ENCODE measurements around the gene STT3A.

DNA sequence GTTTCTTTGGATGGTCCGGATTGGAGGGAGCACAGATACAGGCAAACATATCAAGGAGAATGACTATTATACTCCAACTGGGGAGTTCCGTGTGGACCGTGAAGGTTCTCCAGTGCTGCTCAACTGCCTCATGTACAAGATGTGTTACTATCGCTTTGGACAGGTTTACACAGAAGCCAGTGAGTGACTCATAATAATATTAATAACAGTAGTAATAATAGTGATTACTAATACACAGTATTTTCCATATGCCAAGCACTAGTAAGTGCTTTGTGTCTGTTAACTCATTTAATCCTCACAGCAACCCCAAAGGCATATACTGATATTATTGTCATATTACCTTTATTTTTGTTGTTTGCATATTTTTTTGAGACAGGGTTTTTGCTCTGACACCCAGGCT, 25.7 kb downstream of the STT3A start:
- TF ChIP-seq, protein P1, sequence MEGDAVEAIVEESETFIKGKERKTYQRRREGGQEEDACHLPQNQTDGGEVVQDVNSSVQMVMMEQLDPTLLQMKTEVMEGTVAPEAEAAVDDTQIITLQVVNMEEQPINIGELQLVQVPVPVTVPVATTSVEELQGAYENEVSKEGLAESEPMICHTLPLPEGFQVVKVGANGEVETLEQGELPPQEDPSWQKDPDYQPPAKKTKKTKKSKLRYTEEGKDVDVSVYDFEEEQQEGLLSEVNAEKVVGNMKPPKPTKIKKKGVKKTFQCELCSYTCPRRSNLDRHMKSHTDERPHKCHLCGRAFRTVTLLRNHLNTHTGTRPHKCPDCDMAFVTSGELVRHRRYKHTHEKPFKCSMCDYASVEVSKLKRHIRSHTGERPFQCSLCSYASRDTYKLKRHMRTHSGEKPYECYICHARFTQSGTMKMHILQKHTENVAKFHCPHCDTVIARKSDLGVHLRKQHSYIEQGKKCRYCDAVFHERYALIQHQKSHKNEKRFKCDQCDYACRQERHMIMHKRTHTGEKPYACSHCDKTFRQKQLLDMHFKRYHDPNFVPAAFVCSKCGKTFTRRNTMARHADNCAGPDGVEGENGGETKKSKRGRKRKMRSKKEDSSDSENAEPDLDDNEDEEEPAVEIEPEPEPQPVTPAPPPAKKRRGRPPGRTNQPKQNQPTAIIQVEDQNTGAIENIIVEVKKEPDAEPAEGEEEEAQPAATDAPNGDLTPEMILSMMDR (conservative IDR thresholded peaks at IDR 0.05; ENCODE audit: low read length): no peak
- TF ChIP-seq EZH2phosphoT487 (IDR thresholded peaks at IDR 0.05; ENCODE audit: borderline replicate concordance, low read depth, low read length): no peak
